GM18867 (cell line): ENCODE results near the gene SLC6A6.

Experiments used
- ATAC-seq: cut with Tn5 transposase; IDR thresholded peaks from one replicate; pipeline ENCODE4 v1.9.1; 2021; ENCODE audit warnings: mild to moderate bottlenecking, moderate library complexity; ENCODE audit not compliant: unreplicated experiment

The SLC6A6 gene

DNA sequence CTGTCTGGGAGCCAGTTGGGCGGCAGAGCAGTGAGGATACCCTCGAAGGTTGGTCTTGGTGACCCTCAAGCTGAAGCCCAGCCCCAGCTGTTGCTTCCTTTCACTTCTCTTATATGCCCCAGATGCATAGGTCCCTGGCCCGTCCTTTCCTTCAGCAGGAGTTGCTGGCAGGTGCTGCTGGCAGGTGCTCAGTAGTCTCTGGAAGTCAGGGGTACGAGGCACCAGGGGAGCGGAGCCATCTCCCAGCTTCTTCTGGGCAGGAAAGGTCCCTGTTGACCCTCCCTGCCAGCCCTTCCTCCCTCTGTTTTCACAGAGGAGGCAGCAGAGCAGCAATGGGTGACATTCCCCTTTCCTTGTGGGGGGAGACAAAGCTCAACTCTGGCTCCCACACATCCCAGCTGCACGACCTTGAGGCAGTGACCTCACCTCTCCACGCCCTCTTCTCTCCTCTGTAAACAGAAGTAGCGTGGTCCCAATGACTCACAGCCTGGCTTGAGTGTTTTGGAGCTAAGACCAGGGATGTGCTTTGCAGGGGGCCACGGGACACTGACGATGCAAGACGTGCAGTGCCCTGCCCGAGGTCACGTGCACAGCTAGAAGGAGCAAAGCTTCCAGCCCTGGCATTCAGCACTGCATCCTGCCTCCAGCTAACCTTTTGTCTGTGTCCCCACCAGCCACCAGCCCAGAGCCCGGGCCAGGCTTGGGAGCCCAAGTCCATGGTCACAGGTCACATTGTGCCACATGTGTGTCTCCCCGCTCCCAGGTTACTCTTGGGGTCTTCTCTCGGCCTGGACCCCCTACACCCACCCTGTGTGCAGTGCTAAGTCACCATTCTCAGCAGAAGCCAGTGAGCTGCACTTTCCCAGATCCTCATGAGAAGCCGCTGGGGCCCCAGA is 49.7 kb downstream of the SLC6A6 start:
- no peak for ATAC-seq

DNA sequence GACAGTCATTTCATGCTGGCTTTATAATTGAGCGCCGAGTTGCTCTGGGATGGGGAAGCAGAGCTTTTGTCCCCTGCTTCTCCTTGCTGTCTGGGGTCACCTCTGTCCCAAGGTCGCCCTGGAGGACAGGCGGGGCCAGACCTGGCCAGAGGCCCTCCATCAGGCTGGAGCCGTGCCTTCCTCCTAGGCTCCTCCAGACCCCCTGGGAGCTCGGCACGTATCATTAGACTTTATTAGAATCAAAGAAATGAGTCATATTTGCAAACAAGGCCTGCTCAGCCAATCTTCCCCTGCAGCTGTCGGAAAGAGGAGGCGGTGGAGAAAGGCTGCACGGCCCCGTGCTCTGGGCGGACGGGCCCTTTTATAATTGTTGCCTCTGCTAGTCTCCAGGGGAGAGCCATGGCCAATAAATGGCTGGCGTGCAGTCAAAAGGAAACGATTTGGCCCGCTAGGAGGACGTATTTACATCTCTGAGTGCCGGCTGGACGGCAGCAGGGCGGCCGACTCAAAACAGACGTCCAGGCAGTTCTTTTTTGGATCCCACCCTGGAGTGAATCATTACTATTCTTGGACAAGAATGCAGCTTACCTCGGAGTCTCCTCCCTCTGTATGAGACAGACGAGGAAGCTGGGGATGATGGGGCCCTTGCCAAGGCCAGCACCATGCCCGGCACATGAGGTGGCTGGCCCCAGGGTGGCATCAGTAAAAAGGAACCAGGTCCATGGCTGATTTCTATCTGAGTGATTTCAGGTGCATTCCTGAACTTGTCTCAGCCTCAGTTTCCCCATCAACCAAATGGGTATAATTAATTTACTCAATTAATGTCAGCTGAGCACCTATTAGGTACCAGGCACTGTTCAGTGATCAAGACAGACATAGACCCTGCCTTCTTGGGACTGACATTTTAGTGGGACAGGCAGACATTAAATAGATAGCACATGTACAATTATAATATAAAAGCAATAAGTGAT is 50.6 kb downstream of the SLC6A6 start:
- no peak for ATAC-seq

DNA sequence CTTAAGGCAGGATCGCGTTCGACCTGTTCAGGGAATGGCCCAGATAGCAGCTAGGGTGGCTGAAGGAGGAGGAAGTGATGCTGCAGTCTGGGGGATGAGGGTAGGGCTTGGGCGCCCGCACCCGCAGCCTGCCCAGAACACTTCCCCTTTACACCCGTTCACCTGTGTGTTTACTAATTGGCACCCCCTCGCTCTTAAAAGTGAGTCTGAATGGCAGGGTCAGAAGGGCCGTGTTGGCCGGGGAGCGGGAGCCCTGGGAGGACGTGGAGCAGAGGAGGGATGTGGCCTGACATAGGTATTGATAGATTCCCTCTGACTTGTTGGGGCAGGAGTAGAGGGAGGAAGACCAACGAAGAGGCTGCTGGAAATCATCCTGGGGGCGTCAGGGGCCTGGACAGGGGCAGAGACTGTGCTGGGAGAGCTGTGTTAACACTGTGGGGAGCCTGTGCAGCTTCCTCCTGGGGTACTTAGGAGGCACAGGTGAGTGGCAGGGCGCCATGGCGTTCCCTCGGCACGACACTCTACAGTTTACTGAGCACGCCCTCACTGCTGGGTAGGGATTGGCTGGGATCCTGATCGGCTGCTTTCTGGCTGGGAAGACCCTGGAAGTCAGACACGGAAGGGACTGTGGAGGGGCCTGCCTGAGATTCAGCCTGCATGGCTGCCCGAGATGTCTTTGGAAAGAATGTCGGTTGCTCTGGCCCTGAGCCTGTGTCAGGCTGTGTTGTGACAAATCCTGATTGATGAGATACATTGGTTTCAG is 51.7 kb downstream of the SLC6A6 start:
- no peak for ATAC-seq

- ATAC-seq: no peak
Observed at GRCh38 chr3:14454639-14455310, 52.4 kb downstream of the SLC6A6 start.

DNA sequence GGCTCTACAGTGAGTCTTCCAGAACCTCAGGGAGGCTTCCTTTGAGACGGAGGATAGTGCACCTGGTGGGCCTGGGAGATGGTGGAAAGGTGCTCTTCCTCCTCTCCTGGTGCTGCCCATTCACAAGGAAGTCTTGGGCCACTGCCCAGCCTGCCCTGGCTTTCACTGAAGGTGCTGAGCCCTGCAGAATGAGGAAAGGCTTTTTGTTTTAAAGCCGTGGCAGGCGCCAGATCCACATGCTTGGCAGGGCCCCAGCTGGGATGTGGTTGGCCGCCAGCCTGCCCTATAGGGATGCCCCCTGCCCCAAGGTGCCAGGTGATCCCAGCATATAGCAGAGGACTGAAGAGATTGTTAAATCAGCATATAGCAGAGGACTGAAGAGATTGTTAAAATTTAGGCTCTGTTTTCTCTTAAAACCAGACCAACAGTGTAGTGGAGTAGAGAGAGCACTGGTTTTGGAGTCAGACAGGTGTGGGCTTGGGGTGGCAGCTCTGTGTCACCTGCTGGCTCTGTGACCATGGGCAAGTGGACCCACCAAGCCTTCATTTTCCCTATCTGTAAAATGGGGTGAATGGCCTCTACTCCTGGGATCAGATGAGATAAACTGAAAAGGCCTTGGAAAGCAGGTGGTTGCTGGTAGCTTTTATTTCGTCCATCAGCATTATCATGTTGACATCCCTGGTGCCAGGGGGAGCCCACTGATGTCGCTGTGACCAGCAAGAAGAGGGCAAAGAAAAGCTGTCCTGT is 53.3 kb downstream of the SLC6A6 start:
- ATAC-seq: no peak

DNA sequence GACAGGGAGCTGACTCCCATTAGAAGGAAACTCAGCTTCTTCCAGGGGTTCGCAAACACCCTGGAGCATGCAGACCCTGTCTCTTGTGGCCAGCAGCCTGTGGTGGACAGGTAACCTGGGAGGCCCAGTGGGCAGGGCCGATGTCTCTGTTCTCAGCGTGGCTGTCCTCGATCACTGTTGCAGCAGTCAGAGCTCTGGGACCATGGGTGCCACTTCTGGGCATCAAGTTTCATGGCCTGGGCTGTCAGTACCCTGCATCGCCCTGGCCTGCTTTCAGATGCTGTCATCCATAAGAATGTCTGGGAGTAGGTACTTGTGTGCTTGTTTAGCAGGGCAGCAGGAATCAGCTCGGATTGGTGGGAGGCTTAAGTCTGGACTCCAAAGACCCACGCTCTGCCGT is 54.4 kb downstream of the SLC6A6 start:
- no peak for ATAC-seq

DNA sequence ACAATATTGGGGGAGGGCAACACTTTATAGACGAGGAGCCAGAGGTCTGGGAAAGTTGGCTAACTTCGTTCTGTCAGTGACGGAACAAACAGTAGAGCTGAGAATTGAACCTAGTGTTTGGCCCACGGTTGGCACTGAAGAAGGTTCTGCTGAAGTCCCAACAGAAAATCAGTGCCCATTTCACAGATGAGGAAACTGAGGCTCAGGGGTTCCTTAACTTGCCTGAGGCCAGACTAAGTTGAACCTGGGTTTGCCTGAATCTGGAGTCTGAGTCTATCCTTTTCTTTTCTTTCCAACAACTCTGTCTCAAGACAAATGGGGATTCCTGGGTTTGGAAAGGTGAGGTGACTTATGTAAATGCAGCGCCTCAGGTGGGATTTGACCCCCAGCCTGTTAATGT is 55.1 kb downstream of the SLC6A6 start:
- ATAC-seq: no peak

DNA sequence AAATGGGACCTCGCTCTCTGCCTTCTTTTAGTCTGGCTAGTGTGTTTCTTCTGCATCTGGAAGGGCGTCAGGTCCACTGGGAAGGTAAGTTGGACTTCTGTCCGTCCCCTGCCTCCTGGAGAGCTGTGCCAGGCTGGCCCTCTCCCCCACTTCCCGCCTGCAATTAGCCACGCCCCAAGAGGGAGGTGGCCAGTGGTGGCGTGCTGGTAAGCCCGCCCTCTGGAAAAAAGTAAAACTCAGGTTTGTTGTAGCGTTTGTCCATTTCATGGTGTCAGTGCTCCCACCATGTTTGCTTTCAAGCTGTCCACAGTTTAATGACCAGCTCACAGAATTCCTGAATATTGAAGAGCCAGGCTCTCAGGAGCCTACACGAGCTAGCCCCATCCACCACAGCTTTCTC is 55.6 kb downstream of the SLC6A6 start:
- no peak for ATAC-seq

- no peak for ATAC-seq
Observed at GRCh38 chr3:14458434-14459275, 56.2 kb downstream of the SLC6A6 start.

DNA sequence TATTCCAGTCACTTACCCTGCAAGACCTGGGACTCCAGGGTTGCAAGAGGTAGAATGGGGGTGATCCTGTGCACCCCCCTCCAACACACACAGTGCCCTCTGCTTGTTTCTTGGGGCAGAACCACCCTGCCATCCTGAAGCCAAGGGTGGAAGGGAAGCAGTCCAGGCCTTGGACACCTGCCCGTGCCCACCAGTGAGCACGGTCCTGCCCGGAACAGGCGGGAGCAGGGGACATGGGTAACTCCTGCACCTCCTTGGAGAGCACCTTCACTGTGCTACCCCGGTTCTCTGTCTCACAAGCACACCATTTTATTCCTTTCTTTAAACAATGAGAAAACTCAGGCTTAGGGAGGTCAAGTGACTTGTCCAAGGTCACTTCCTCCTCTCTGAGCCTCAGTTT is 57.0 kb downstream of the SLC6A6 start:
- no peak for ATAC-seq

- no peak for ATAC-seq
Observed at GRCh38 chr3:14459787-14460186, 57.4 kb downstream of the SLC6A6 start.

- ATAC-seq: no peak
Observed at GRCh38 chr3:14460342-14461005, 58.1 kb downstream of the SLC6A6 start.

DNA sequence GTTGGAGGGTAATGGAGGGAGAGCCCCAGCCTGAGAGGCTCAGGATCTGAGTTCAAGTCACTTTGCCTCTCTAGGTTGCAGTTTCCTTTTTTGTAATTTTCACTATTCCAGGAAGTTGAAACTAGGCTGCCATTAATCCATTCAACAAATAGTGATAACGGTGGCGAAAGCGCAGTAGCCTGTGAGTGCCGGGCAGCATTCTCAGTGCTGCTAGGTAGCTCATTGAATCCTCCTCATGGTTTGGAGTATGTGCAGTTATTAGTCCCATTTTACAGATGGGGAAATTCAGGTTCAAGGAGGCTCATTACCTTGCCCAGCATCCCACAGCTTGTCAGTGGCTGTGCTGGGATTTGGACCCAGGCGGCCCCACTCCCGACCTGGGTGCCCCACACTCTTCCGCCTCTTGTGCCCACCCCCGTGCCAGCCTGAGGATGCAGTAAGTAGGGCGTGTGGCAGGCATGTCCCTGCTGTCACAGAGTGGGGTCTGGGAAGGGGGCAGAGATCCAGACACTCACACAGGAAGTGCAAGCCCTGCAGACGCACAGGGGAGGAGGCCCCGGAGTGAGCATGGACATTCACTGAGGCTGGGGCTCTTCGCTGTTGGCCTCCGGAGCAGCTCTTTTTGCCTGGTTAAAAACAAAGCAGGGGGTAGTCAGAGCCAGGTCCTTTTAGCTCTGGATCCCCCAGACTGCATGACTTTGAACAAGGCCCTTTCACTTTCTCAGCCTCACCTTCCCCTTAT is 58.8 kb downstream of the SLC6A6 start:
- no peak for ATAC-seq

DNA sequence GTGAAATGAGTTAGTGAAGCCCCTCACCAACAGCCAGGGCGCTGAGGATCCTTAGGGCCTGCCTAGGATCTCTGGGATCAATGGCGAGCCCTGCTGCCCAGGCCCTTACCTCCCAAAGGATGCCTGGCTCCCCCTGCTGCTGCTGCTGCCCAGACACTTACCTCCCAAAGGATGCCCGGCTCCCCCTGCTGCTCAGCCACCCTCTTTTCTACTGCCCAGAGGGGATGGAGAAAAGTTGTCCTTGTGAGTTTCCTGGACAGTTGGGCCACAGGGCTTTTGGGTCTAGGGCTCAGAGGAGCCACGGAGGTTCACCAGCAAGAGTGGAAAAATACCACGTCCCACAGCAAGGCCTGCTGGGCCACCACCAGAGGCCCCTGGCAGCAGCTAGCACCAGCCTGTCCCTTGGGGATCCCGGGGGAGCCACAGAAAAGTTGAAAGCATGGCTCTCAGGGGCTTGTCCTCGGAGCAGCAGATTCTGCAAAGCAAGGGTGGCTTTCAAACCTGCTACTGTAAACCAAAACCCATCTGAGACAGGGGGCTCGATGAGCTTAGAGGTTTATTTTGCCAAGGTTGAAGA is 59.4 kb downstream of the SLC6A6 start:
- ATAC-seq: peak; percentile 50

DNA sequence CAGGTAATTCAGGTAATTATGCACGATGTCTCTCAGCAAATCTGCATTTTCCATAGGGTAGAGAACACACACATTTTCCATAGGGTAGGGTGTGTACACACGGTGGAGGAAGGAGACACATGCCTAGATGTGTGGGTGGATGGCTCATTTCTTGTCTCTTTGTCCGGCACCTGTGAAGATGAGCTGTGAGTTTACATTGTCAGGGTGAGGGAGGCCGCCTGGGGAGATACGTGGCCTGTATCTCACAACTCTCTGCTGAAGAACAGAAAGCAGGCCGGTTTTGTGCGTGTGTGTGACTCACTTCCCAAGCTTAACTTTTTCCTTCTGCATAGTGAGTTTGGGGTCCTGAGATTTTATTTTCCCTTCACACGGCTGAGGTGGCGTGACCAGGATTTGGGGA is 60.3 kb downstream of the SLC6A6 start:
- ATAC-seq: no peak

DNA sequence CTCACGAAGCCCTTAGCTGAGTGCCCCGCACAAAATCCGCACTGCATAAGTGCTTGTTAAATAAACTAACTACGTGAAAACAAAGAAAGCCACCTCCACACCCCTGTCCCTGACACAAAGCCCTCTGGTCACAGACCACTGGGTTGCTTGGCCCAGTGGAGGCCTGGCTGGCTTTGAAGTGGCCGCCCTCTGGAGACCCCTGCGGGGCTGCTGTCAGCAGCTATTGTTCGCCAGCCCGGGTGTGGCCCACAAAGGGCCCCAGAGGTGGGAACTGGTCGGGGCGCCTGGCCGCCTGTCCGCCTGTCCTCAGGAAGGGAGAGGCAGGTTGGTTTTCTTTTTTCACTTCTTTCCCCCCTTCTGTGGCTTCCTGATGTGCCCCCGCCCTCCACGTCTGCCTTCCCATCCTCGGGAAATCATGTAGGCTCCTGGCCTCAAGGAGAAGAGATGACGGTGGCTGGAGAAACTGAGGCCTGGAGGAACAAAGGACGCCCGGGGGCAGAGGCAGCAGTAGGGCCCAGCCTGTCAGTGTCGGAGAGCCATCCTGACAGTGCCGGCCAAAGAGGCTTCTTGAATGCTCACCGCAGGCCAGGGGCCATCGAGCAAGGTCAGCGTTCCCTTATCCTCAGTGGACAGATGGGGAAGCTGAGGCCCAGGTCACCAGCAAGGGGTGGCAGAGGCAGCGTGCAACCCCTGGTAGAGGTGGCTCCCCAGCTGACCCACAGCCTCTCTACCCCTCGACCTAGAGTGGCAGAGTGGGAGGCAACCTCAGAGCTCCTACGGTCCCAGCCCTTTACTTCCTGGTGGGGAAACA is 61.1 kb downstream of the SLC6A6 start:
- no peak for ATAC-seq

GRCh38 chr3:14464141-14464465 is 61.7 kb downstream of the SLC6A6 start:
- ATAC-seq: no peak
